Neural cell (in vitro differentiated cells): ENCODE data around the gene DAPK2.

Experiments used
- EP300 ChIP-seq: fragments of 450-650 bp; conservative IDR thresholded peaks from 2 replicates; pipeline ENCODE4 v1.6.1; 2014; ENCODE audit warnings: antibody characterized with exemption, mild to moderate bottlenecking, moderate library complexity; ENCODE audit not compliant: poor library complexity, severe bottlenecking
- EZH2 ChIP-seq: fragments of 200-600, 300-800 bp; shearing (Covaris generic), sonication (generic); IDR thresholded peaks from 2 replicates; pipeline ENCODE4 v1.6.1; 2014; ENCODE audit warnings: antibody characterized with exemption, low read length, borderline replicate concordance, mild to moderate bottlenecking; ENCODE audit not compliant: insufficient read depth, poor library complexity, severe bottlenecking
- TF ChIP-seq, protein P1 (sequence below): fragments of 450-650 bp; IDR thresholded peaks from 2 replicates; pipeline ENCODE4 v1.5.1; 2014; ENCODE audit warnings: antibody characterized with exemption, mild to moderate bottlenecking, moderate library complexity; ENCODE audit not compliant: poor library complexity, severe bottlenecking

GRCh38 chr15:64032329-64032728, 14.0 kb downstream of the DAPK2 start:
- TF ChIP-seq, protein P1, sequence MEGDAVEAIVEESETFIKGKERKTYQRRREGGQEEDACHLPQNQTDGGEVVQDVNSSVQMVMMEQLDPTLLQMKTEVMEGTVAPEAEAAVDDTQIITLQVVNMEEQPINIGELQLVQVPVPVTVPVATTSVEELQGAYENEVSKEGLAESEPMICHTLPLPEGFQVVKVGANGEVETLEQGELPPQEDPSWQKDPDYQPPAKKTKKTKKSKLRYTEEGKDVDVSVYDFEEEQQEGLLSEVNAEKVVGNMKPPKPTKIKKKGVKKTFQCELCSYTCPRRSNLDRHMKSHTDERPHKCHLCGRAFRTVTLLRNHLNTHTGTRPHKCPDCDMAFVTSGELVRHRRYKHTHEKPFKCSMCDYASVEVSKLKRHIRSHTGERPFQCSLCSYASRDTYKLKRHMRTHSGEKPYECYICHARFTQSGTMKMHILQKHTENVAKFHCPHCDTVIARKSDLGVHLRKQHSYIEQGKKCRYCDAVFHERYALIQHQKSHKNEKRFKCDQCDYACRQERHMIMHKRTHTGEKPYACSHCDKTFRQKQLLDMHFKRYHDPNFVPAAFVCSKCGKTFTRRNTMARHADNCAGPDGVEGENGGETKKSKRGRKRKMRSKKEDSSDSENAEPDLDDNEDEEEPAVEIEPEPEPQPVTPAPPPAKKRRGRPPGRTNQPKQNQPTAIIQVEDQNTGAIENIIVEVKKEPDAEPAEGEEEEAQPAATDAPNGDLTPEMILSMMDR = no peak
- TF ChIP-seq EP300 = no peak
- no peak for TF ChIP-seq EZH2
